HEK293 (cell line): ENCODE results near the gene FCER1A.

Experiments used
- CTCF ChIA-PET: fragments of 350-600 bp; formaldehyde crosslinking; extraction: SDS; loops from one replicate; lab custom pipeline; 2021; ENCODE audit warnings: antibody characterized with exemption; lab: Yijun Ruan, JAX
- POLR2A ChIA-PET: fragments of 300-600 bp; formaldehyde crosslinking; extraction: SDS; loops from one replicate; lab custom pipeline; 2020; ENCODE audit warnings: antibody characterized with exemption, inconsistent platforms; lab: Yijun Ruan, JAX
- H3K27ac ChIP-seq: fragments of 200-500 bp; sonication (Bioruptor generic); 2 replicates; pipeline ENCODE4 v1.5.1; 2014; ENCODE audit warnings: low read depth, low read length, control low read depth, inconsistent platforms; ENCODE audit errors: extremely low read depth
- H3K36me3 ChIP-seq, 2 experiments: fragments of 200-500 bp in 1 of 2; sonication (Bioruptor generic) in 1 of 2; 1 replicate in 1 of 2; 2 replicates in 1 of 2; pipeline ENCODE4 v1.5.1; 2014 to 2017; ENCODE audit warnings: inconsistent platforms in 2 of 2, low read length in 2 of 2; ENCODE audit not compliant: control insufficient read depth in 2 of 2, insufficient read depth in 1 of 2
- H3K4me1 ChIP-seq: fragments of 200-500 bp; sonication (Bioruptor generic); 2 replicates; pipeline ENCODE4 v1.5.1; 2014; ENCODE audit warnings: mild to moderate bottlenecking, low read length, inconsistent platforms; ENCODE audit not compliant: control insufficient read depth, insufficient read depth
- H3K4me3 ChIP-seq: 2 replicates; pipeline ENCODE4 v1.5.1; 2011; ENCODE audit warnings: low read depth, mild to moderate bottlenecking, control low read depth, low read length, moderate library complexity
- H3K9me3 ChIP-seq: fragments of 200-500 bp; sonication (Bioruptor generic); 2 replicates; pipeline ENCODE4 v1.5.1; 2014; ENCODE audit warnings: low read depth, low read length, inconsistent platforms; ENCODE audit not compliant: control insufficient read depth, insufficient read depth
- HIC1 ChIP-seq: fragments of 450-650 bp; formaldehyde crosslinking; IDR thresholded peaks from 2 replicates; pipeline ENCODE4 v1.5.1; 2016; ENCODE audit warnings: missing biosample characterization, missing genetic modification characterization
- HOXC10 ChIP-seq: sonication (generic); formaldehyde crosslinking; IDR thresholded peaks from 2 replicates; pipeline ENCODE4 v1.8.1; 2023; ENCODE audit warnings: mild to moderate bottlenecking, missing genetic modification reagents
- IKZF3 ChIP-seq: fragments of 450-650 bp; IDR thresholded peaks from 2 replicates; pipeline ENCODE4 v1.5.0; 2018; ENCODE audit warnings: missing biosample characterization, mild to moderate bottlenecking, missing genetic modification characterization, moderate library complexity
- SALL2 ChIP-seq: fragments of 450-650 bp; formaldehyde crosslinking; IDR thresholded peaks from 2 replicates; pipeline ENCODE4 v1.5.0; 2017; ENCODE audit warnings: missing biosample characterization, mild to moderate bottlenecking, missing genetic modification characterization, borderline replicate concordance
- YY1 ChIP-seq: fragments of 450-650 bp; formaldehyde crosslinking; IDR thresholded peaks from 2 replicates; pipeline ENCODE4 v1.5.1; 2018; ENCODE audit warnings: missing biosample characterization, missing genetic modification characterization
- ZNF132 ChIP-seq: fragments of 450-650 bp; formaldehyde crosslinking; IDR thresholded peaks from 2 replicates; pipeline ENCODE4 v1.5.1; 2017; ENCODE audit warnings: missing biosample characterization, missing genetic modification characterization, borderline replicate concordance
- ZNF146 ChIP-seq: fragments of 450-650 bp; formaldehyde crosslinking; IDR thresholded peaks from 2 replicates; pipeline ENCODE4 v1.5.1; 2016; ENCODE audit warnings: missing biosample characterization, missing genetic modification characterization
- ZNF175 ChIP-seq: fragments of 450-650 bp; formaldehyde crosslinking; IDR thresholded peaks from 2 replicates; pipeline ENCODE4 v1.5.1; 2016; ENCODE audit warnings: missing biosample characterization, missing genetic modification characterization
- ZNF24 ChIP-seq: fragments of 450-650 bp; formaldehyde crosslinking; IDR thresholded peaks from 2 replicates; pipeline ENCODE4 v1.5.1; 2016; ENCODE audit warnings: missing biosample characterization, missing genetic modification characterization
- ZNF335 ChIP-seq: fragments of 450-650 bp; formaldehyde crosslinking; conservative IDR thresholded peaks from 2 replicates; pipeline ENCODE4 v1.5.1; 2016; ENCODE audit warnings: missing biosample characterization, missing genetic modification characterization
- ZNF518A ChIP-seq: fragments of 450-650 bp; formaldehyde crosslinking; conservative IDR thresholded peaks from 2 replicates; pipeline ENCODE4 v1.5.1; 2016; ENCODE audit warnings: low read depth, missing biosample characterization, missing genetic modification characterization
- ZNF837 ChIP-seq: fragments of 450-650 bp; formaldehyde crosslinking; IDR thresholded peaks from 2 replicates; pipeline ENCODE4 v1.5.1; 2016; ENCODE audit warnings: missing biosample characterization, missing genetic modification characterization
- ZSCAN16 ChIP-seq: fragments of 450-650 bp; formaldehyde crosslinking; IDR thresholded peaks from 2 replicates; pipeline ENCODE4 v1.5.1; 2016; ENCODE audit warnings: missing biosample characterization, missing genetic modification characterization
- TF ChIP-seq, protein P1 (sequence below): fragments of 450-650 bp; formaldehyde crosslinking; IDR thresholded peaks from 2 replicates; pipeline ENCODE4 v1.5.1; 2016; ENCODE audit warnings: missing biosample characterization, missing genetic modification characterization
- TF ChIP-seq, protein P2 (sequence below): fragments of 450-650 bp; formaldehyde crosslinking; IDR thresholded peaks from 2 replicates; pipeline ENCODE4 v1.5.1; 2016; ENCODE audit warnings: missing biosample characterization, missing genetic modification characterization

The FCER1A gene

DNA sequence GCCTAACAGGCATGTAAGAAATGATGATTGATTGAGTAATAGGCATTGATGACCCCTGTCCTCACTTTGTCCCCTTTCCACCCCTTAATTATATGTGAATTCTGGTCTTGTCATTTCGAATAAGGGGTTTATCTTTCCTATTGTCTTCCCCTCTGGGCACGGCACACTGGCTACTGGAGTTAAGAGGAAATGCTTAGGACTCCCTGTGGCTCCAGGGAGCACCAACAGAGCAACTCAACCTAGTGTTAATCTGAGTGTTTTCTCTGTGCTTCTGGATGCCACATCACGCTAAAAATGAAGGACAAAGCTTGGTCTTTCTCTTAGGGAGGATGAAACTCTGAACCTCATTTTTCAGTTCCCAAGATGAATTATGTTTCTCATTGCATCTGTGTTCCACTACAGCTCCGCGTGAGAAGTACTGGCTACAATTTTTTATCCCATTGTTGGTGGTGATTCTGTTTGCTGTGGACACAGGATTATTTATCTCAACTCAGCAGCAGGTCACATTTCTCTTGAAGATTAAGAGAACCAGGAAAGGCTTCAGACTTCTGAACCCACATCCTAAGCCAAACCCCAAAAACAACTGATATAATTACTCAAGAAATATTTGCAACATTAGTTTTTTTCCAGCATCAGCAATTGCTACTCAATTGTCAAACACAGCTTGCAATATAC is 5.3 kb downstream of the FCER1A start:
- Histone ChIP-seq H3K4me3 (no peak overlapping the region), H3K9me3 (no peaks in the 10 kb centered on the region), H3K36me3 (no peaks in the 10 kb centered on the region)
- TF ChIP-seq ZNF24 (tag by site-specific recombination): no peak
- no peak for TF ChIP-seq HIC1 (tag by site-specific recombination)
- no peak for TF ChIP-seq ZNF837 (tag by site-specific recombination)
- TF ChIP-seq SALL2 (tag by site-specific recombination): no peak
- TF ChIP-seq ZNF518A (tag by site-specific recombination): no peak
- TF ChIP-seq, protein P1, sequence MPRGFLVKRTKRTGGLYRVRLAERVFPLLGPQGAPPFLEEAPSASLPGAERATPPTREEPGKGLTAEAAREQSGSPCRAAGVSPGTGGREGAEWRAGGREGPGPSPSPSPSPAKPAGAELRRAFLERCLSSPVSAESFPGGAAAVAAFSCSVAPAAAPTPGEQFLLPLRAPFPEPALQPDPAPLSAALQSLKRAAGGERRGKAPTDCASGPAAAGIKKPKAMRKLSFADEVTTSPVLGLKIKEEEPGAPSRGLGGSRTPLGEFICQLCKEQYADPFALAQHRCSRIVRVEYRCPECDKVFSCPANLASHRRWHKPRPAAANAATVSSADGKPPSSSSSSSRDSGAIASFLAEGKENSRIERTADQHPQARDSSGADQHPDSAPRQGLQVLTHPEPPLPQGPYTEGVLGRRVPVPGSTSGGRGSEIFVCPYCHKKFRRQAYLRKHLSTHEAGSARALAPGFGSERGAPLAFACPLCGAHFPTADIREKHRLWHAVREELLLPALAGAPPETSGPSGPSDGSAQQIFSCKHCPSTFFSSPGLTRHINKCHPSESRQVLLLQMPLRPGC (tag by site-specific recombination): no peak
- TF ChIP-seq ZNF146 (tag by site-specific recombination): no peak
- no peak for TF ChIP-seq HOXC10 (CRISPR knock-in tag)
- TF ChIP-seq, protein P2, sequence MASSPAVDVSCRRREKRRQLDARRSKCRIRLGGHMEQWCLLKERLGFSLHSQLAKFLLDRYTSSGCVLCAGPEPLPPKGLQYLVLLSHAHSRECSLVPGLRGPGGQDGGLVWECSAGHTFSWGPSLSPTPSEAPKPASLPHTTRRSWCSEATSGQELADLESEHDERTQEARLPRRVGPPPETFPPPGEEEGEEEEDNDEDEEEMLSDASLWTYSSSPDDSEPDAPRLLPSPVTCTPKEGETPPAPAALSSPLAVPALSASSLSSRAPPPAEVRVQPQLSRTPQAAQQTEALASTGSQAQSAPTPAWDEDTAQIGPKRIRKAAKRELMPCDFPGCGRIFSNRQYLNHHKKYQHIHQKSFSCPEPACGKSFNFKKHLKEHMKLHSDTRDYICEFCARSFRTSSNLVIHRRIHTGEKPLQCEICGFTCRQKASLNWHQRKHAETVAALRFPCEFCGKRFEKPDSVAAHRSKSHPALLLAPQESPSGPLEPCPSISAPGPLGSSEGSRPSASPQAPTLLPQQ (tag by site-specific recombination): no peak
- no peak for TF ChIP-seq ZNF175 (tag by site-specific recombination)
- no peak for TF ChIP-seq ZSCAN16 (tag by site-specific recombination)
- TF ChIP-seq ZNF132 (tag by site-specific recombination): no peak
- no peak for TF ChIP-seq YY1 (tag by site-specific recombination)
- no peak for TF ChIP-seq ZNF335 (tag by site-specific recombination)
- TF ChIP-seq IKZF3: no peak
- TF ChIP-seq, all 188 proteins: peak for 0
- CTCF ChIA-PET: no interaction called here
- Histone ChIP-seq H3K27ac (no peak overlapping the region), H3K4me1 (no peaks in the 10 kb centered on the region)
- POLR2A ChIA-PET: no interaction called here
